Measurements from ENCODE around the gene ZNF367. TPM values are rescaled to one million over a fixed set of nuclear protein-coding genes. Genes with fewer than 3 reads are reported as not detected.

Gene ZNF367
- total and polyA plus RNA-seq, 9 of the 15 experiments (the other 6 are each of a cell fraction or from before 2014, with no cell fraction given), result 2.7 to 14.4 (median 10.0) TPM

GRCh38 chr9:96450613-96451528, 32.7 kb upstream of the ZNF367 start (continued):
- TF ChIP-seq MGA (IDR thresholded peaks at IDR 0.05) (peak; percentile 33; the same call in 1 of the 2 replicates), ZFX (CRISPR knock-in tag; IDR thresholded peaks at IDR 0.05) (peak; percentile 37; the same call in 1 of the 2 replicates), CREB1 (IDR thresholded peaks at IDR 0.05) (no peak), CREB1 (CRISPR knock-in tag; IDR thresholded peaks at IDR 0.05) (peak; percentile 35; the same call in 1 of the 2 replicates), TFAP4 (CRISPR knock-in tag; IDR thresholded peaks at IDR 0.05; ENCODE audit: borderline replicate concordance) (peak; percentile 48; the same call in 1 of the 2 replicates), KAT8 (IDR thresholded peaks at IDR 0.05; ENCODE audit: low read depth) (no peak), POU5F1 (IDR thresholded peaks at IDR 0.05; ENCODE audit: borderline replicate concordance, low read depth, low read length, partially characterized antibody) (no peak), PTRF (tag; IDR thresholded peaks at IDR 0.05) (no peak)

All from K562 (cell line).